Retinal pigment epithelial cell (primary cell): ENCODE results near the gene AURKB.
"Not testable (repeated sequence)": the region's sequence is repeated elsewhere in the genome, so short reads cannot be mapped to it uniquely, and the experiment has no call there.

ENCODE experiments used
- DNase-seq: peaks from one replicate; pipeline ENCODE4 v3.0.0-alpha.2; 2010; ENCODE audit warnings: low read depth
- H3K4me3 ChIP-seq: 2 replicates; pipeline ENCODE4 v1.5.1; 2011; ENCODE audit warnings: mild to moderate bottlenecking, low read length, control low read depth, moderate library complexity
- CTCF ChIP-seq: conservative IDR thresholded peaks from 2 replicates; pipeline ENCODE4 v1.5.1; 2011; ENCODE audit warnings: low read depth, low read length, control low read depth, inconsistent platforms

Gene AURKB

GRCh38 chr17:8185582-8186445 lies 24.6 kb downstream of the AURKB start:
- peak overlapping the region; percentile 97 for H3K4me3 ChIP-seq
- no peak for TF ChIP-seq CTCF
- DNase-seq: no peak

GRCh38 chr17:8176998-8177731 lies 33.2 kb downstream of the AURKB start:
- TF ChIP-seq CTCF: no peak
- peak overlapping the region; percentile 75 for H3K4me3 ChIP-seq
- DNase-seq: no peak

GRCh38 chr17:8176197-8176940 lies 34.0 kb downstream of the AURKB start, which contains the start of gene TMEM107:
Gene TMEM107, minus strand, starts transcription at chr17:8176380. Its CDS starts 94 bp downstream, at chr17:8176286.
- no peak for DNase-seq
- TF ChIP-seq CTCF: no peak
- H3K4me3 ChIP-seq: peak within 1 kb of the TSS; percentile 75

- TF ChIP-seq CTCF: no peak
- H3K4me3 ChIP-seq: peak overlapping the region; percentile 75
- DNase-seq: no peak
These were observed 34.6 kb downstream of the AURKB start for GRCh38 chr17:8175795-8176196.

- DNase-seq: no peak
- H3K4me3 ChIP-seq: peak overlapping the region; percentile 56
- no peak for TF ChIP-seq CTCF
These were observed 36.5 kb downstream of the AURKB start for GRCh38 chr17:8173871-8174322.

- TF ChIP-seq CTCF: no peak
- peak overlapping the region; percentile 56 for H3K4me3 ChIP-seq
- peak; percentile 99 for DNase-seq
These were observed 37.1 kb downstream of the AURKB start for GRCh38 chr17:8173056-8173870.

GRCh38 chr17:8170186-8170585 lies 40.2 kb downstream of the AURKB start:
- not testable (repeated sequence) for H3K4me3 ChIP-seq, DNase-seq
